ENCODE results near the gene C1QTNF9. TPM values are rescaled to one million over a fixed set of nuclear protein-coding genes. Genes with fewer than 3 reads are reported as not detected.

The C1QTNF9 gene
- total RNA-seq, 1 experiment from 2014 or later = not detected

DNA sequence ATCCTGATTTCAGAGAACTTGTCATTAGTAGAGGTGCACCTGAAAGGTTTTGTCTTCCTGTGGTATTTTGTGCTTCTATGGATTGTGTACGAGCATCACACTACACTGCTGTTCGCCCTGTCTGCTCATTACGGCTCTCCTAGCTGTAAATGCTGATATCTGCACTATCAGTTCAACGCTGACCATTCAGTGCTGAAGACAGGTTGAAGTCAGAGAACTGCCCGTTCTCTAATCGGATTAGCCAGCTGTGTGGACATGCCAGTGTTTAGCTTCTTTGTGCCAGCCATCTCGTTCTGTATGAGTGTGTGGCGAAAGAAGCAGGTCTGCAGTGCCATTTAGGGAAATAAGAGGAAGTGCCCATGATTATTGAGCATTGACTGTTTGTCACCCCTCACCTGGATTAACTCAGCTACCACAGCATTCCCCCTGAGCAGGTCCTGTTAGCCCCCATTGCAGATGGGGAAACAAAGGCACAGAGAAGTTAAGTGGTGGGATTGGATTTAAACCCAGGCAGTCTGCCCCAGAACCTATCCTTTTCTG, 21.6 kb upstream of the C1QTNF9 start:
- H3K36me3 ChIP-seq (ENCODE audit: control insufficient read depth in 1 of 2, insufficient read depth in 2 of 2, low read length in 2 of 2) = peaks cover 0 to 3% of the 10 kb centered on the region in 2 experiments; a peak in 2 of 4 replicates
- no peaks in the 10 kb centered on the region for H3K27me3 ChIP-seq (ENCODE audit: insufficient read depth, low read length)
- H3K27ac ChIP-seq (ENCODE audit: low read depth, low read length) = no peak overlapping the region
- H3K9me2 ChIP-seq (ENCODE audit: insufficient read depth) = no peaks in the 10 kb centered on the region
- no peak overlapping the region for H3K9ac ChIP-seq (ENCODE audit: low read length)
- no peaks in the 10 kb centered on the region for H3K4me1 ChIP-seq (ENCODE audit: control insufficient read depth in 1 of 2, insufficient read depth in 2 of 2, low read length in 2 of 2)
- H4K20me1 ChIP-seq (ENCODE audit: insufficient read depth) = no peaks in the 10 kb centered on the region
- POLR2A ChIA-PET = no interaction called here
- no TSS peak for BruUV-seq (replicated peaks)
- ATAC-seq (no peak), DNase-seq (ENCODE audit: low read depth, low spot score) (no peak)
- no peak overlapping the region for H3K4me3 ChIP-seq (replicated peaks in 1 of 2; ENCODE audit: low read depth in 1 of 2, low read length in 2 of 2)
- CTCF ChIA-PET = no interaction called here
- no peak overlapping the region for H3K4me2 ChIP-seq (ENCODE audit: low read length)
- no peaks in the 10 kb centered on the region for H3K79me2 ChIP-seq (ENCODE audit: insufficient read depth, low read length)
- TF ChIP-seq CEBPB (IDR thresholded peaks at IDR 0.05; ENCODE audit: low read depth) = no peak
- TF ChIP-seq EGR1 (IDR thresholded peaks at IDR 0.05; ENCODE audit: low read depth) = no peak
- TF ChIP-seq ZNF274 (IDR thresholded peaks at IDR 0.05; ENCODE audit: low read depth, low read length) = no peak
- TF ChIP-seq POLR2AphosphoS5 (IDR thresholded peaks at IDR 0.05; ENCODE audit: low read depth, low read length) = no peak
- no peak for TF ChIP-seq ELF1 (IDR thresholded peaks at IDR 0.05; ENCODE audit: borderline replicate concordance, low read depth)
- TF ChIP-seq SP1 (IDR thresholded peaks at IDR 0.05; ENCODE audit: low read depth) = no peak
- no peak for TF ChIP-seq EZH2 (IDR thresholded peaks at IDR 0.05)
- no peak for TF ChIP-seq JUND (IDR thresholded peaks at IDR 0.05)
- no peak for TF ChIP-seq CTCF (IDR thresholded peaks at IDR 0.05 in 2 of 3, conservative IDR thresholded peaks at IDR 0.05 in 1 of 3; ENCODE audit: borderline replicate concordance in 1 of 3, insufficient read depth in 1 of 3, low read depth in 2 of 3, low read length in 2 of 3)
- RAD21 ChIA-PET (ENCODE audit: low non-redundant PET in 1 of 2, low total read pairs in 2 of 2, uncharacterized antibody in 2 of 2, unreplicated experiment in 2 of 2) = no interaction called here
- no peaks in the 10 kb centered on the region for H3K9me3 ChIP-seq (ENCODE audit: control insufficient read depth in 1 of 2, insufficient read depth in 1 of 2, low read depth in 1 of 2, low read length in 2 of 2)
- intact Hi-C loops (cut with micrococcal nuclease) = no loop called here
- H2AFZ ChIP-seq (ENCODE audit: low read depth, low read length, poor library complexity, severe bottlenecking) = no peak overlapping the region

DNA sequence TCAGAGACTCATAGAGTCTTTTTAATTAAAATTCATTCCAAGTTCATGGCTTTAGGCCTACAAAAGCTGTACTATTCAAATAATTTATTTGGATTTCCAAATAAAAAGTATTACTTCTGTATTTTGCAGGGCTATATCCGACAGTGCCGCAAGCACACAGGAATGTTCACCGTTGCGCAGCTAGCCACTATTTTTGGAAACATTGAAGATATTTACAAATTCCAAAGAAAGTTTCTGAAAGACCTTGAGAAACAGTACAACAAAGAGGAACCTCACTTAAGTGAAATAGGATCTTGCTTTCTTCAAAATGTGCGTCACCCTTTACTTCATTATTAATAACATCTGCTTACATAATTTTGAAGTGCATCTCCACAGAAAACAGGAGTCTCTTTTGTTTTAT, 20.5 kb upstream of the C1QTNF9 start:
- Histone ChIP-seq H4K20me1 (ENCODE audit: insufficient read depth) (no peaks in the 10 kb centered on the region), H3K9ac (ENCODE audit: low read length) (no peak overlapping the region), H3K9me3 (ENCODE audit: control insufficient read depth in 1 of 2, insufficient read depth in 1 of 2, low read depth in 1 of 2, low read length in 2 of 2) (no peaks in the 10 kb centered on the region), H3K27me3 (ENCODE audit: insufficient read depth, low read length) (no peaks in the 10 kb centered on the region), H2AFZ (ENCODE audit: low read depth, low read length, poor library complexity, severe bottlenecking) (no peak overlapping the region), H3K79me2 (ENCODE audit: insufficient read depth, low read length) (no peaks in the 10 kb centered on the region), H3K4me3 (replicated peaks in 1 of 2; ENCODE audit: low read depth in 1 of 2, low read length in 2 of 2) (no peak overlapping the region), H3K4me2 (ENCODE audit: low read length) (no peak overlapping the region), H3K9me2 (ENCODE audit: insufficient read depth) (no peaks in the 10 kb centered on the region), H3K36me3 (ENCODE audit: control insufficient read depth in 1 of 2, insufficient read depth in 2 of 2, low read length in 2 of 2) (peaks cover 0 to 3% of the 10 kb centered on the region in 2 experiments; a peak in 2 of 4 replicates), H3K27ac (ENCODE audit: low read depth, low read length) (no peak overlapping the region), H3K4me1 (ENCODE audit: control insufficient read depth in 1 of 2, insufficient read depth in 2 of 2, low read length in 2 of 2) (no peaks in the 10 kb centered on the region)
- DNase-seq (ENCODE audit: low read depth, low spot score) = no peak
- ChIA-PET CTCF (no interaction called here), POLR2A (no interaction called here), RAD21 (ENCODE audit: low non-redundant PET in 1 of 2, low total read pairs in 2 of 2, uncharacterized antibody in 2 of 2, unreplicated experiment in 2 of 2) (no interaction called here)
- no TSS peak for BruUV-seq (replicated peaks)
- no peak for ATAC-seq
- intact Hi-C loops (cut with micrococcal nuclease) = no loop called here
- no peak for TF ChIP-seq CEBPB (IDR thresholded peaks at IDR 0.05; ENCODE audit: low read depth)
- no peak for TF ChIP-seq ZBTB33 (IDR thresholded peaks at IDR 0.05; ENCODE audit: extremely low read depth, insufficient replicate concordance, low read length)
- TF ChIP-seq SP1 (IDR thresholded peaks at IDR 0.05; ENCODE audit: low read depth) = no peak
- TF ChIP-seq YY1 (IDR thresholded peaks at IDR 0.05; ENCODE audit: extremely low read depth, insufficient replicate concordance, low read depth, low read length) = no peak
- no peak for TF ChIP-seq ZFX (IDR thresholded peaks at IDR 0.05)

Data from HCT116 (cell line).